GM21423 (cell line): ENCODE results near the gene TRAPPC2.
"Not testable (repeated sequence)": the region's sequence is repeated elsewhere in the genome, so short reads cannot be mapped to it uniquely, and the experiment has no call there.

ENCODE experiments used
- ATAC-seq: cut with Tn5 transposase; IDR thresholded peaks from one replicate; pipeline ENCODE4 v1.9.1; 2021; ENCODE audit warnings: mild to moderate bottlenecking, moderate library complexity; ENCODE audit not compliant: unreplicated experiment

Gene TRAPPC2

GRCh38 chrX:13673016-13673415, 61.4 kb downstream of the TRAPPC2 start:
- ATAC-seq, result no peak

- no peak for ATAC-seq
Measured at GRCh38 chrX:13670197-13670596, 64.2 kb downstream of the TRAPPC2 start.

- ATAC-seq, result not testable (repeated sequence)
Measured at GRCh38 chrX:13669755-13670154, 64.7 kb downstream of the TRAPPC2 start.

GRCh38 chrX:13669246-13669737, 65.1 kb downstream of the TRAPPC2 start:
- peak; percentile 76 for ATAC-seq

GRCh38 chrX:13667919-13668318, 66.5 kb downstream of the TRAPPC2 start:
- ATAC-seq, result no peak

- no peak for ATAC-seq
Measured at GRCh38 chrX:13666836-13667235, 67.6 kb downstream of the TRAPPC2 start.

GRCh38 chrX:13664020-13664419, 70.4 kb downstream of the TRAPPC2 start:
- no peak for ATAC-seq

- no peak for ATAC-seq
Measured at GRCh38 chrX:13662355-13662791, 72.0 kb downstream of the TRAPPC2 start.
